Left lung (tissue), 10 donors: ENCODE results near the gene EIF4E2. TPM values are rescaled to one million over a fixed set of nuclear protein-coding genes. Genes with fewer than 3 reads are reported as not detected.

Source experiments
- ATAC-seq: fragments of 200-7000 bp; cut with Tn5 transposase; one replicate; pipeline ENCODE4 v1.9.1; 2020; ENCODE audit warnings: moderate library complexity
- DNase-seq, 4 donors: peaks; one replicate each; pipeline ENCODE4 v3.0.0-alpha.2; 2013 to 2020
- H3K27ac ChIP-seq, 2 donors: fragments of 200-600 bp; sonication (generic) in 1 of 2; one replicate each; pipeline versions ENCODE4 v1.5.0 to v1.8.0; 2020 to 2021
- H3K27me3 ChIP-seq, 2 donors: fragments of 200-600 bp; sonication (generic) in 1 of 2; one replicate each; pipeline versions ENCODE4 v1.5.0 to v1.8.0; 2020 to 2021
- H3K36me3 ChIP-seq, 2 donors: fragments of 200-600 bp; sonication (generic) in 1 of 2; one replicate each; pipeline versions ENCODE4 v1.5.0 to v1.8.0; 2020 to 2021
- H3K4me1 ChIP-seq, 2 donors: fragments of 200-600 bp; one replicate each; pipeline ENCODE4 v1.8.0; 2021
- H3K4me3 ChIP-seq, 2 donors: fragments of 200-600 bp; sonication (generic) in 1 of 2; one replicate each; pipeline versions ENCODE4 v1.5.0 to v1.8.0; 2020 to 2021; ENCODE audit warnings: mild to moderate bottlenecking in 1 of 2
- H3K9me3 ChIP-seq, 2 donors: fragments of 200-600 bp; sonication (generic) in 1 of 2; one replicate each; pipeline versions ENCODE4 v1.5.0 to v1.8.0; 2020 to 2021
- CTCF ChIP-seq, 2 donors: fragments of 200-600 bp; sonication (generic) in 1 of 2; IDR thresholded peaks; one replicate each; pipeline versions ENCODE4 v1.5.0 to v1.8.0; 2021; ENCODE audit warnings: antibody characterized with exemption in 2 of 2
- intact Hi-C, 2 donors: fragments of 100-400 bp; cut with DNase I; formaldehyde crosslinking; loops; one replicate each; pipeline versions ENCODE4 v1.11.2 to v1.14.2; 2022
- polyA plus RNA-seq, 6 donors: library from polyadenylated mRNA; unstranded; fragments of 120-200 nt; gene quantifications; one replicate each; pipeline ENCODE4 v1.2.1, GENCODE V29; 2013; ENCODE audit not compliant: insufficient read length in 6 of 6
- total RNA-seq, 2 donors: library from RNA; stranded (reverse); fragmentation: NEBNext Ultra II Directional; extraction: Animal tissue kit (Norgen Biotek cat#: 25700); gene quantifications; one replicate each; pipeline ENCODE4 v1.2.1, GENCODE V29; 2021
- donor health status: DM: no; HTN: yes; CAD: no.
- donor health status: DM: no; HTN: no; CAD: no.

Gene EIF4E2
- total and polyA plus RNA-seq, 8 donors: 67.4 to 108 (median 96.4) TPM

- TF ChIP-seq CTCF (IDR thresholded peaks at IDR 0.05): no peak
- Histone ChIP-seq H3K36me3 (no peaks in the 10 kb centered on the region), H3K9me3 (peaks cover 0 to 6% of the 10 kb centered on the region in 2 donors), H3K27me3 (peaks cover 0 to 68% of the 10 kb centered on the region in 2 donors), H3K4me3 (no peak overlapping the region), H3K27ac (no peak overlapping the region), H3K4me1 (peaks cover 0 to 8% of the 10 kb centered on the region in 2 donors)
- intact Hi-C loops: no loop called here
- ATAC-seq (no peak), DNase-seq (no peak)
These were observed 14.5 kb upstream of the EIF4E2 start for GRCh38 chr2:232535761-232536530.

- Histone ChIP-seq H3K27ac (no peak overlapping the region), H3K4me1 (peaks cover 0 to 8% of the 10 kb centered on the region in 2 donors), H3K9me3 (peaks cover 0 to 6% of the 10 kb centered on the region in 2 donors), H3K4me3 (no peak overlapping the region), H3K36me3 (no peaks in the 10 kb centered on the region), H3K27me3 (peaks cover 0 to 71% of the 10 kb centered on the region in 2 donors)
- DNase-seq (no peak), ATAC-seq (peak; percentile 64)
- intact Hi-C loops: no loop called here
- TF ChIP-seq CTCF (IDR thresholded peaks at IDR 0.05): no peak
These were observed 13.4 kb upstream of the EIF4E2 start for GRCh38 chr2:232537079-232537478.

- DNase-seq: no peak
- Histone ChIP-seq H3K27ac (no peak overlapping the region), H3K4me3 (no peak overlapping the region), H3K4me1 (peaks cover 0 to 8% of the 10 kb centered on the region in 2 donors), H3K27me3 (peaks cover 0 to 71% of the 10 kb centered on the region in 2 donors), H3K9me3 (peaks cover 0 to 6% of the 10 kb centered on the region in 2 donors), H3K36me3 (no peaks in the 10 kb centered on the region)
- intact Hi-C loops: no loop called here
- ATAC-seq: no peak
- no peak for TF ChIP-seq CTCF (IDR thresholded peaks at IDR 0.05)
These were observed 13.0 kb upstream of the EIF4E2 start for GRCh38 chr2:232537499-232537898.

GRCh38 chr2:232538671-232539070 is 11.8 kb upstream of the EIF4E2 start:
- no peak overlapping the region for H3K4me3 ChIP-seq
- intact Hi-C loops: no loop called here
- H3K27ac ChIP-seq: no peak overlapping the region
- H3K27me3 ChIP-seq: peaks cover 0 to 67% of the 10 kb centered on the region in 2 donors
- peaks cover 0 to 6% of the 10 kb centered on the region in 2 donors for H3K9me3 ChIP-seq
- ATAC-seq: peak; percentile 43
- H3K36me3 ChIP-seq: no peaks in the 10 kb centered on the region
- H3K4me1 ChIP-seq: peaks cover 0 to 8% of the 10 kb centered on the region in 2 donors
- DNase-seq: peak in 1 of 4 donors; percentile 52
- TF ChIP-seq CTCF (IDR thresholded peaks at IDR 0.05): no peak

GRCh38 chr2:232539298-232540231 is 10.9 kb upstream of the EIF4E2 start, which contains the start of gene CHRNG:
CHRNG (plus strand) TSS chr2:232539692; CDS start chr2:232539748, 56 bp downstream.
- Histone ChIP-seq H3K27me3 (peaks cover 0 to 58% of the 10 kb centered on the region in 2 donors), H3K4me3 (no peak within 1 kb of the TSS), H3K4me1 (peaks cover 0 to 8% of the 10 kb centered on the region in 2 donors), H3K27ac (no peak within 1 kb of the TSS), H3K9me3 (peaks cover 0 to 6% of the 10 kb centered on the region in 2 donors), H3K36me3 (no peaks in the 10 kb centered on the region)
- ATAC-seq (no peak), DNase-seq (peak in 1 of 4 donors; percentile 69)
- intact Hi-C loops: no loop called here
- no peak for TF ChIP-seq CTCF (IDR thresholded peaks at IDR 0.05)
